OCI-LY1 (cell line): ENCODE data around the gene SLC29A1.

ENCODE experiments used
- CTCF ChIP-seq: fragments of 200-600 bp; sonication (generic), shearing (Covaris generic); IDR thresholded peaks from 2 replicates; pipeline ENCODE4 v1.5.1; 2017; ENCODE audit warnings: mild to moderate bottlenecking, antibody characterized with exemption, low read length, moderate library complexity, mixed read lengths
- EZH2 ChIP-seq: fragments of 200-600 bp; sonication (generic), shearing (Covaris generic); IDR thresholded peaks from 2 replicates; pipeline ENCODE4 v1.8.0; 2017; ENCODE audit warnings: borderline replicate concordance, mixed run types, mild to moderate bottlenecking, antibody characterized with exemption, low read length, moderate library complexity, mixed read lengths

GRCh38 chr6:44227148-44227793, 3.9 kb downstream of the SLC29A1 start:
- TF ChIP-seq CTCF (no peak), EZH2 (no peak)
